ENCODE measurements around the gene RPSA. TPM values are rescaled to one million over a fixed set of nuclear protein-coding genes. Genes with fewer than 3 reads are reported as not detected.
A peak's percentile ranks its signal among the peaks of the same experiment; 100 is the strongest.

The RPSA gene
- total and polyA plus RNA-seq, 9 of the 15 experiments (the other 6 are each of a cell fraction or from before 2014, with no cell fraction given) = 2,290 to 4,272 (median 2,730) TPM

GRCh38 chr3:39406368-39407258 is at the start of gene RPSA (continued):
- TF ChIP-seq ZBTB40 (IDR thresholded peaks at IDR 0.05) (peak; percentile 95), ZBTB40 (CRISPR knock-in tag; IDR thresholded peaks at IDR 0.05) (no peak), ZNF584 (CRISPR knock-in tag; IDR thresholded peaks at IDR 0.05; ENCODE audit: low read depth) (peak; percentile 71; the same call in 1 of the 2 replicates), PRDM10 (IDR thresholded peaks at IDR 0.05; ENCODE audit: partially characterized antibody) (peak; percentile 66), ZNF354B (CRISPR knock-in tag; IDR thresholded peaks at IDR 0.05) (no peak; the same call in 1 of the 2 replicates), CEBPZ (IDR thresholded peaks at IDR 0.05; ENCODE audit: borderline replicate concordance, low read depth, low read length) (no peak), ZNF449 (CRISPR knock-in tag; IDR thresholded peaks at IDR 0.05) (no peak)
